ENCODE results near the gene SLC9A8.
A peak's percentile ranks its signal among the peaks of the same experiment; 100 is the strongest.

SLC9A8 gene

GRCh38 chr20:49915380-49916145 is 102.9 kb downstream of the SLC9A8 start, which contains the start of gene SPATA2:
TSS of gene SPATA2 (minus strand) at chr20:49915529. CDS start at chr20:49908490, 7,039 bp downstream.
- DNase-seq (ENCODE audit: low read depth in 2 of 2): peak; percentile 87 to 94

- DNase-seq (ENCODE audit: low read depth in 2 of 2): no peak
Measured at GRCh38 chr20:49916146-49917002, 103.7 kb downstream of the SLC9A8 start.

- no peak for DNase-seq (ENCODE audit: low read depth in 2 of 2)
Measured at GRCh38 chr20:49918446-49918845, 105.8 kb downstream of the SLC9A8 start.

DNA sequence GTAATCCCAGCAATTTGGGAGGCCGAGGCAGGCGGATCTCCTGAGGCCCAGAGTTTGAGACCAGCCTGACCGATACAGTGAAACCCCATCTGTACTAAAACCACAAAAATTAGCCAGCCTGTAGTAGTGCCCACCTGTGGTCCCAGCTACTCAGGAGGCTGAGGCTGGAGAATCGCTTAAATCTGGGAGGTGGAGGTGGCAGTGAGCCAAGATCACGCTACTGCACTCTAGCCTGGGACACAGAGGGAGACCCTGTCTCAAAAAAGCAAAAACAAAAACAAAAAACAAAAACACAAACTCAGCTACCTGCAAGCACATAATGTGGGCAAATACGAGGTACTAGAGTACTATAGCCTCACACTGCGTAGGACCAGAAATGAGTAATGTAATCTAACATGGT is 106.4 kb downstream of the SLC9A8 start:
- DNase-seq (ENCODE audit: low read depth in 2 of 2): no peak

DNA sequence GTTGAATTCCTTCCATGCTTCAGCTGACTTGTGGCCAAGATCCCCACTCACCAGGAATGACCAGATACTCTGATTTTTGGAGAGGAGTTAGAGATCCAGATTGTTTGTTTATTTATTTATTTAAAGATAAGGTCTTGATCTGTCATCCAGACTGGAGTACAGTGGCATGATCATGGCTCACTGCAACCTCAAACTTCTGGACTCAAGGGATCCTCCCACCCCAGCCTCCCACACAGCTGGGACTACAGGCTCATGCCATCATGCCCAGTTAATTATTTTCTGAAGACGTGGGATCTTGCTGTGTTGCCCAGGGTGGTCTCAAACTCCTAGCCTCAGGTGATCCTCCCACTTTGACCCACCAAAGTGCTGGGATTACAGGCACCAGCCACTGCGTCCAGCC is 106.8 kb downstream of the SLC9A8 start:
- DNase-seq (ENCODE audit: low read depth in 2 of 2): no peak

DNA sequence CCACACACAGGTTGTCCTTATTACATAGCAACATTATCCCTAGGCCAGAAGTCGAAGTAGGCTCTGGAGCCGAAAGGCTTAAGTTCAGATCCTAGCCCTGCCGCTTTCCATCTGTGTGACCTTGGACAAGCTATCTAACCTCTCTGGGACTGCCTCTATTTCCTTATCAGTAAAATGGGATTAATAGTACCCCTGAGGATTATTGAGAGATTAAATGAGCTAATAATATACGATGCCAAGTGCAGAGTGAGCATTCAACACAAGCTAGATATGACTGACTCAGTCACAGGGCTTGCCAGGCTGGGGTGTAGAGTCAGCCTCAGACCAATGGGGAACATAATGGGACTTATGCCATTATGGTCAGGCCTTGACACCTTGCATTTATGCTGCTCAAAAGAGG is 111.6 kb downstream of the SLC9A8 start:
- DNase-seq (ENCODE audit: low read depth in 2 of 2): no peak

DNA sequence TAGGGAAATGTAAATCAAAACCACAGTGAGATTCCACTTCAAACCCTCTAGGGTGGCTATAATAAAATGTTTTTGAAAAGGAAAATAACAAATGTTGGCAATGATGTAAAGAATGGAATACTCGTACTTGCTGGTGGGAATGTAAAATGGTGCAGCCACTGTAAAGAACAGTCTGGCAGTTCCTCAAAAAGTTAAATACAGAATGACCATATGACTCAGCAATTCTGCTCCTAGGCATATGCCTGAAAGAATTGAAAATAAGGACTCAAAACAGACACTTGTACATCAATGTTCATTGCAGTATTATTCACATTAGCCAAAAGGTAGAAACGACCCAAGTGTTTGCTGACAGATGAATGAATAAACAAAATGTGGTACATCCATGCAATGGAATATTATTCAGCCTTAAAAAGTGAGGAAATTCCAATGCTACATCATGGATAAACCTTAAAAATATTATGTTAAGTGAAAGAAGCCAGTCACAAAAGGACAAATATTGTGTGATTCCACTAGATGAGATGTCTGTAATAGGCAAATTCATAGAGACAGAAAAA is 113.3 kb downstream of the SLC9A8 start:
- no peak for DNase-seq (ENCODE audit: low read depth in 2 of 2)

- peak; percentile 64 to 70 for DNase-seq (ENCODE audit: low read depth in 2 of 2)
Measured at GRCh38 chr20:49928411-49929141, 115.9 kb downstream of the SLC9A8 start.

GRCh38 chr20:49929142-49929494 is 116.5 kb downstream of the SLC9A8 start:
- no peak for DNase-seq (ENCODE audit: low read depth in 2 of 2)

GRCh38 chr20:49935746-49936152 is 123.1 kb downstream of the SLC9A8 start:
- DNase-seq (ENCODE audit: low read depth in 2 of 2): no peak

GRCh38 chr20:49936153-49937026 is 123.8 kb downstream of the SLC9A8 start, which contains the start of gene RNF114:
TSS of gene RNF114 (plus strand) at chr20:49936397. CDS start at chr20:49936413, 16 bp downstream.
- peak; percentile 86 to 91 for DNase-seq (ENCODE audit: low read depth in 2 of 2)

- DNase-seq (ENCODE audit: low read depth in 2 of 2): no peak
Measured at GRCh38 chr20:49937027-49937929, 124.7 kb downstream of the SLC9A8 start.

DNA sequence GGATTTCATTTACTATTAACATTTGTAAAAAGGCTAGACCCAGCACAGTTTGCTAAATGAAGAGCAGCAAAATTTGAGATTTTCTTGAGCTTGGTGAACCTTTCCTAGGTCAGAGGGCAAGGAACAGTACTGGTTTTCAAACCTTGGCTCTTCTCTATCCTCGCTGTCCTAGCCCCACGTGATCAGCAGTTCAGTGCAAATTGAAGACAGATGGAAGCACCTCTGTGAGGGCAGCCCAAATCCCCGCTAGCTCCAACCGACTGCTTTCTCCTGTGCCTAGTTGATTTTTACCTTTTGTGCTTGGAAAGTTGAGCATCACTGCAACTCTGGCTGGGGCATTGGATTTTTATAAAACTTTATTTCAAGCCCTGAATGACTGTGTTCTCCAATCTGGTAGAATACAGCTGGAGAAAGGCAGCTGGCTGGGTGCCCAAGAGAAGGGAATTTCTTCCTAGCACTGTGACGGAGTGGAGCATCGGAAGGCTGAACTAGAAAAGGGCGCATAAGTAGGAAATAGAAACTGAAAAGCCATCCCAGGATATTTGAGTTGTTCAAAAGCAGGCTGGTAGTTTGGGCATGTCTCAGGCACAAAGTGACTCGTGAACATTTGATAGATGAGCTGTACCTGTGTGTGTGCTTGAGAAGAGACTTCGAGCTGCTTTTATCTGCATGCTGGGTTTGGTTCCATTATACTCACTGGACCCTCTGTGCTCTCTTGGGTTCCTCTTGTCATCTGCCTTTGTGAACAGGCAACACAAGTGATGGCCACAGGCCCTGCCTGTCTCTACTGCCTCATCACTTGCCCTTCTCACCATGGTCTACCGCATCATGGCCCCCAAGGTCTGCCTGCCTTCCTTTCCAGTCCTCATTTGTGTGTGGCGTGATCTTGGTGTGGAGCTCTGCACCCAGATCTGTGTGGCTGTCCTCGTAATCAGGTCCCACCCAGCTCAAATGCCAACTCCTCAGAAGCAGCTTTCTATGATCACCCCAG is 125.8 kb downstream of the SLC9A8 start:
- DNase-seq (ENCODE audit: low read depth in 2 of 2): no peak

GRCh38 chr20:49941456-49941855 is 128.8 kb downstream of the SLC9A8 start:
- DNase-seq (ENCODE audit: low read depth in 2 of 2): no peak

Measured in stimulated activated CD8-positive, alpha-beta memory T cell treated with anti-CD3 and anti-CD28 coated beads, Interleukin-2, amount 100 ng/mL, for 48 hours (primary cell).